ENCODE results near the gene FGF14.

- TF ChIP-seq CTCF (conservative IDR thresholded peaks at IDR 0.05; ENCODE audit: low read depth in 2 of 2) (no peak), POLR2AphosphoS5 (IDR thresholded peaks at IDR 0.05; ENCODE audit: low read depth) (no peak), ETS1 (IDR thresholded peaks at IDR 0.05) (no peak), EZH2 (IDR thresholded peaks at IDR 0.05; ENCODE audit: low read depth, unreplicated experiment) (no peak), JUNB (IDR thresholded peaks at IDR 0.05; ENCODE audit: unreplicated experiment) (no peak), CREB1 (CRISPR knock-in tag; IDR thresholded peaks at IDR 0.05; ENCODE audit: low read depth) (no peak), REST (IDR thresholded peaks at IDR 0.05; ENCODE audit: unreplicated experiment) (no peak), ZNF114 (CRISPR knock-in tag; IDR thresholded peaks at IDR 0.05) (no peak), EZH2phosphoT487 (IDR thresholded peaks at IDR 0.05; ENCODE audit: unreplicated experiment) (no peak), ZNF331 (CRISPR knock-in tag; IDR thresholded peaks at IDR 0.05; ENCODE audit: low read depth) (no peak)
Observed at GRCh38 chr13:102359264-102359663, 42.6 kb downstream of the FGF14 start.

Measured in GM23338 (cell line).